Globus pallidus (tissue), 1 donor: Measurements from ENCODE around the gene SLC12A7.
"Not testable (repeated sequence)": the region's sequence is repeated elsewhere in the genome, so short reads cannot be mapped to it uniquely, and the experiment has no call there.

ENCODE experiments used
- DNase-seq: peaks from one replicate; pipeline ENCODE4 v3.0.0-alpha.2; 2015; ENCODE audit warnings: low spot score

The SLC12A7 gene

DNA sequence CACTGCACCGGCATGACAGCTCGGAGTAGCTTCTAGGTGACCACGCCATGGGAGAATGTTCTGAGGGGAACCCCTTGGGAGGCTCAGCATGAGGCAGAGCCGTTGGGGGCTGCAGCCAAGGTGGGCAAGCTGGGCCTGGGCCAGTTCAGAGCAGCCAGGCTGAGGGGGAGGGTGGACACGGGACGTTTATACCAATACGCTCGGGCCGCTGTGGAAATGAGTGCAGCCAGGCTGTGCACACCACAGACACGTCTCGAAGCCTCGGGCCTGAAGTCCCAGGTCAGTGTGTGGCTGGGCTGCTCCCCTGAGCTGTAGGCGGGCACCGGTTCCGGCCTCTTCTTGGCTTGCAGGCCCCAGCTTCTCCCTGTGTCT, 28.9 kb upstream of the SLC12A7 start:
- no peak for DNase-seq

DNA sequence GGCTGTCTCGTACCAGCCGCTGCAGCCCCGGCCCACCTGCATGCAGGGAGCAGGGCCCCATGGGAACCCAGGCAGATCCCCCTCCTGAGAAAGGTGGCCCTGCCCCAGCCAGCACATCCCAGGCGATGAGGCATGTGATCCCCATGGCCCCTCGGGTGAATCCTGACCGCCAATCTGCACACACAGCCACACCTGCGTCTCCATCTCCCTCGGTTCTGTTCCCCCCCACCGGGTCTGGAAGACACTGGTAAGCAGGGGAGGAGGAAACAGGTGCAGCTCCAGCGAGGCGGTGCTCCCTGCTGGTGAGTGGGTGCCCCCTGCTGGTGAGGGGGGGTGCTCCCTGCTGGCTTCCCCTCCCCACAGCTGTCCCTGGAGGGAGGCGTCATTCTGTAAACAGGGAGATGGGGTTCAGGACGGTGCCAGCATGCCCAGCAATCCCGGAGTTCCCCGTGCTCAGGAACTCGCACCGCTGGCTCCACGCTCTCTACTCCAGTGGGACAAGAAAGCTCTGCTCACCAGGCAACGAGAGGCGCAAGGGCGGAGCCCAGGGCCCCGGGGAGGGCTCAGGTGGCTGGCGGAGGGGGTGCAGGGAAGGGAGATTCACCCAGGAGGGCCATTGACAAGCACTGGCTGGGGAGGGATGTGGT, 28.4 kb upstream of the SLC12A7 start:
- peak; percentile 21 for DNase-seq

DNA sequence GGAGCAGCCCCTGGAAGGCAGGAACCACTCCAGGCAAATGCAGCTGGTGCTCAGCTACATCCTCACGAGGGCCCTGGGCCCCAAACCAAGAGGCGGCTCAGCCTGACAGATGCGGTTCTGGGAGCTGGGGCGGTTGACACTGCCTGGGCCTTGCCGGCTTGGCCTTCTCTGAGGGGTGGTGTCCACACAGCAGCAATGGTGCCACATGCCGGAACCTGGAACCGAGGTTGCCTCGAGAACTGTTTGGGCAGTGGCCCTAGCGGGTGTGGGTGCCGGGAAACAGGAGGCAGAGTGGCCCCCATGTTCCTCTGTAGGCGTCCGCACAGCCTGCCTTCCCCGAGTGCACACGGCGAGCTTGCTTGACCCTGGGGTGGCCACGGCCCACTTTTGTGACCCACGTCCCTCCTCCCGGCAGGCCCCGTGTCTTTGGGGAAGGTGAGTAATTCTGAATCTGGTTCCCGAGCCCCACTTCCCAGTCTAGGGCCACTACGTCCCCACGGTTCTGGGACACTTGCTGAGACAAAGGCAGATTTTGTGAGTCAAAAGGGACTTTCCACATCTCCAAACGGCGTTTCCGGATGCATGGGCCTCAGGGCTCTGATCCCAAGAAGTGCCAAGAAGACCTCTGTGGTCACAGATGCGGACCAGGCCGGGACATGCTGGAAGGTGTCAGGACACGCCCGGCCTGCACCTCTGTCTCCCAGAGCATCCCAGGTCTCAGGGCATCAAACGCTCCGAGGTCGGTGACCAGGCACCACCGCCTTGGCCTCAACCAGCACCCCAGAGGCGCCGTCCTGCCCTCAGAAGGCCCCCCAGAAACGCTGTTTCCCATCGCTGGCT, 27.7 kb upstream of the SLC12A7 start:
- no peak for DNase-seq

- no peak for DNase-seq
Measured at GRCh38 chr5:1138445-1139245, 26.8 kb upstream of the SLC12A7 start.

GRCh38 chr5:1137567-1138444, 25.9 kb upstream of the SLC12A7 start:
- no peak for DNase-seq

DNA sequence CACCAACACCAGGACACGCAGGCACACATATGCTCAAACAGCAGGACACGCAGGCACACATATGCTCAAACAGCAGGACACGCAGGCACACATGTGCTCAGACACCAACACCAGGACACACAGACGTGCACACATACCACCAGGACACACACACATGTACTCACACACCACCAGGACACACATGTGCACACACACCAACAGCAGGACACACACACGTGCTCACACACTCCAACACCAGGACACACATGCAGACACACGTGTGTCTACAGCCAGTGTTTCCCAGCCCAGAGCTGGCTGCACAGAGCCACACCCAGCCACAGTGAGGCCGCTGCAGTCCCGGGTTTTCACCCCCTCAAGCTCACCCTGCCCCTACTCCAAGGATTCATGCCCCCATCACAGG, 25.0 kb upstream of the SLC12A7 start:
- DNase-seq = no peak

DNA sequence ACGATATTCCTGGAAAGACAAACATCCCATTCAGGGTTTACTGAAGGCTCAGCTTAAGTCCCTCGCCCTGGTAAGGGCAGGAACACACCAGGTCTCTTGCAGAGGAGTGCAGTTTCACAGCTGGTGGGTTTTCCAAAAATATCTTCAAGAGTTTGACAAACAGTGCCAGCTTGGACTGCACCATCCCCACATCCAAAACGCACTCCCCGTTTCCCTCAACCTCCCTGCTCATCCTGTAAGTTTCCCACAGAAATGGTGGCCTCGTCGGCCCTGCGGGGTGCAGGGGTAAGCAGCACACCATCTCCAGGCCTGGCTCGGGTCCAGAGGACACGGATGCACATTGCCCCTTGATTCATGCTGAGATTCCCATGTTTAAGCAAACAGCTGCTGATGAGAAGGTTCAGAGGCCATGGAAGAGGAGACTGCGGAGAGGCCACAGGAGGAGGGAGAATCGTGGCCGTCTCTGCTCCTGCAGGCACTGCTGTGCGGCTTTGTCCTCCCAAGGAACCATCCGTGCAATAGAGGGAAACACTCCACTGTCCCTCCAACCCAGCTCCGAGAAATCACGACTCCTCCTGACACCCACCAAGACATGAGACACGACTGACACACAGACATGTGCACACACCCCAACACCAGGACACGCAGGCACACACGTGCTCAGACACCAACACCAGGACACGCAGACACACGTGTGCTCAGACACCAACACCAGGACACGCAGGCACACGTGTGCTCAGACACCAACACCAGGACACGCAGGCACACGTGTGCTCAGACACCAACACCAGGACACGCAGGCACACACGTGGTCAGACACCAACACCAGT, 24.0 kb upstream of the SLC12A7 start:
- DNase-seq = no peak

DNA sequence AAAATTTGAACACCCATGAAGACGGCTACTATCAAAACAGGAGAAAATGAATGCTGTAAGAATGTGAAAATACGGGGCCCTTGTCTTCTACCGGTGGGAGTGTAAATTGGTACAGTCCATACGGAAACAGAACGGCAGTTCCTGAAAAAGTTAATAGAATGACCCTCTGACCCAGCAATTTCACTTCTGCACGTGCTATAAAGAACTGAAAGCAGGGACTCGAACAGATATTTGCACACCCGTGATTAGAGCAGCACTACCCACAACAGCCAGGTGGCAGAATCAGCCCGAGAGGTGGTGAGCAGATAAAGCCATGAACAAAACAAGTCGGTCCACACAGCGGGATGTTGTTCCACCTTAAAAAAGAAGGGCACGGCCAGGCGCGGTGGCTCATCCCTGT, 22.6 kb upstream of the SLC12A7 start:
- no peak for DNase-seq

DNA sequence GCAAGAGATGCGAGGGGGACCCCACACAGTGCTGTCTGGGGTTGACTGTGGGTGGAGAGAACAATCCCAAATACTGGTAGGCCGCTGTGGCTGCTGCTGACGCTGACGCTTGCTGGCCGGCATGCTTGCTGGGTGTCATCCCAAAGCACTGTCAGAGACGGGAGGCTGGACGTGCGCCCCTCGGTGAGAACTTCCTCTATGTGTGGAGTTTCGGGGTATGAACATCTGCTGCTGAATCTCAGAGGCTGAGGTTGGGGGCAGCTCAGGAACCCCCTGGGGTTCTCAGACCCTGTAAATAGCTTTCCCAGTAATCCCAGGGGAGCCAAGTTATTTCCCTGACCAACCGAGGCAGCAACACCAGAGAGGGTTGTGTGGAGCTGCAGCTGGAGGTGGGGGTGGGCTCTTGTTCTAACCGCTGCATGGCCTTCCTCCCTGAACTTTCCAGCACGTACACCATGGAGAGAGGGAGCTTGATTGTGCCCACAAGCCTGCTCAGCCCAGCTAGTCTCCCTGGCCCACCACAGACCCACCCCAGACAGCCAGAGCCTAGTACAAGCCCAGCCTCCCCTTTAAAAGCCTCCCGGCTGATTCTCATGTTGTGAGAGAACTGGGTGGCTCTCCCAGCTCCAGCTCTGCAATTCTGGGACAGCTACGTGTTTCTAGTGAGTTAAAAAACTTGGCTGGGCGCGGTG, 21.8 kb upstream of the SLC12A7 start:
- no peak for DNase-seq

GRCh38 chr5:1133108-1133507, 21.2 kb upstream of the SLC12A7 start:
- no peak for DNase-seq

- DNase-seq = no peak
Measured at GRCh38 chr5:1132570-1132969, 20.7 kb upstream of the SLC12A7 start.

GRCh38 chr5:1131726-1132125, 19.9 kb upstream of the SLC12A7 start:
- DNase-seq = no peak

DNA sequence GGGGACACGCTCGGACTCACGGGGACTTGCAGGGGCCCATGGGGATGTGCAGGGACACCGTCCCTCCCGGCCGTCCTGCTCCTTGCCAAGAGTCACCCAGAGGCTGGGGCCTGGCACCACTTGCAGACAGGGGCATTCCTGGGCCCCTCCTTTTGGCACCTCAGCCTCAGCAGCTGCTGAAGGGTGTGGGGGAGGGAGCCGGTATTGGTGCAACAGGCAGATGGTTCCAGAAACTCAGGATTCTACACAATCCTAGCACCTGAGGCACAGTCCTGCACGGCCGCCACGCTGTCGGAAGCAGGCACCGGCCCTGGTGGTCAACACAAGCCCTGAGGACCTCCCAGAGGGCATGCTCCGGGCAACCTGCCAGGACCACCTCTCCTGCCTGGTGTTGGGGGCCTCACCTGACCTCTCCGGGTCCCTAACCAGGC, 19.3 kb upstream of the SLC12A7 start:
- DNase-seq = no peak

- DNase-seq = no peak
Measured at GRCh38 chr5:1130218-1130946, 18.5 kb upstream of the SLC12A7 start.

GRCh38 chr5:1129711-1130055, 17.8 kb upstream of the SLC12A7 start:
- DNase-seq = no peak

GRCh38 chr5:1128977-1129710, 17.3 kb upstream of the SLC12A7 start:
- no peak for DNase-seq

DNA sequence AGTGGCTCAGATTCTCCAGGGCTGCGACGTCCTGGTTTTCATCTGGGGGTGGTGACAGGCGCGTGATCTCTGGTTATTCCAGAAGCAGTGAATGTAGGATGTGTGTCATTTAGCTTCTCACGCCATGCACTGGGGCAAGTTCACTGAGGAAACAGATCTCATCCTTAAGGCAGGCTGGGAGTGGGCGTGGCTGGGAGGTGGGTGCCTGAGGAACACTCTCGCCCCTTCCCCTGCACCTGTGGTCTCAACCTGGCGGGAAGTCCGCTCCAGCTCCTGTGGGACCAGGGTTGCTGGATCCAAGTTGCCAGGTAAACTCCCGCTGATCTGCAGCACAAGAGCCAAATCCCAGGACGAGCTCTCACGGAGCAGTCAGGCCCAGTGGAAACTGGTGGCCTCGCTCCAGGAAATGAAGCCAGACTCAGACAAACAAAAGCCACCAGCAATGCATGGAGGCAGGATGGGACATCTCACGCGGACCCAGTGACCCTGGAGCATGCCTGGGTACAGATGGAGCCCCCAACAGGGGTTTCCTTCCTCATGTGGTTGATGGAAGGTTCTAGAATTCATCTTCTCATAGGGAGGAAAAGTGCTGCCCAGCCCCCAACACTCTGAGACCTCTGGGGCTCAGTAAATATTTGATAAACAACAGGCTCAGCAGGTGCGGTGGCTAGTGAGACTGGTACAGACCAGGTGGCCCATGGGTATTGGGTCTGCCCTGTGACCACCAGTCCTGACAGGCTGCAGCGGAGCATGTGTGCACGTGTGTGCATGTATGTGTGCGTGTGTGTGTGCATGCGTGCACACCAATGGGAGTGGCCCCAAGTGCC, 16.3 kb upstream of the SLC12A7 start:
- DNase-seq = no peak

DNA sequence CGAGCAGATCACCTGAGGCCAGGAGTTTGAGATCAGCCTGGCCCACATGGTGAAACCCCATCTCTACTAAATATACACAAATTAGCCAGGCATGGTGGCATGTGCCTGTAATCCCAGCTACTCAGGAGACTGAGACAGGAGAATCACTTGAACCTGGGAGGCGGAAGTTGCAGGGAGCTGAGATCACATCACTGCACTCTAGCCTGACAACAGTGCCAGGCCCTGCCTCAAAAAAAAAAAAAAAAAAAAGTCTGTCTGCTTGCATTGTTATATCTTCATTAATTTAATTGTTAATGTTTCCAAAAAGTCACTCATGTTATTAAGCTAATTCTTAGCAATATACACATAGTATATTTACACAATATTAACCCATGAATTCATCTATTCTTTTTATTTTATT, 13.8 kb upstream of the SLC12A7 start:
- not testable (repeated sequence) for DNase-seq
